ENCODE measurements around the gene HADHB. TPM values are rescaled to one million over a fixed set of nuclear protein-coding genes. Genes with fewer than 3 reads are reported as not detected.

HADHB gene
- total and polyA plus RNA-seq, 10 of the 15 experiments (the other 5 are each of a cell fraction or from before 2014, with no cell fraction given): 53.7 to 145 (median 85.5) TPM

GRCh38 chr2:26203906-26204305, 40.8 kb upstream of the HADHB start:
- Histone ChIP-seq H3K9me3 (replicated peaks; ENCODE audit: control insufficient read depth, insufficient read depth, low read length) (no peaks in the 10 kb centered on the region; the same call in 2 of the 3 replicates), H3K9ac (ENCODE audit: control insufficient read depth, insufficient read depth, low read length) (no peak overlapping the region), H3K4me1 (ENCODE audit: control insufficient read depth, insufficient read depth, low read length) (no peaks in the 10 kb centered on the region), H3K36me3 (ENCODE audit: control insufficient read depth in 2 of 2, insufficient read depth in 2 of 2, low read length in 1 of 2) (peaks cover 4 to 28% of the 10 kb centered on the region in 2 experiments), H3K4me2 (ENCODE audit: control insufficient read depth, insufficient read depth) (no peak overlapping the region), H3K4me3 (no peak overlapping the region), H3K27me3 (replicated peaks in 1 of 2; ENCODE audit: control insufficient read depth in 2 of 2, insufficient read depth in 2 of 2, low read length in 1 of 2) (no peaks in the 10 kb centered on the region), H3K79me2 (ENCODE audit: control insufficient read depth, insufficient read depth, low read length) (no peaks in the 10 kb centered on the region), H2AFZ (ENCODE audit: control insufficient read depth, low read depth, low read length) (no peak overlapping the region), H4K20me1 (ENCODE audit: control insufficient read depth, insufficient read depth) (no peaks in the 10 kb centered on the region), H3K27ac (ENCODE audit: control insufficient read depth, insufficient read depth) (no peak overlapping the region)
- ATAC-seq (no peak), DNase-seq (ENCODE audit: low read depth, low spot score) (no peak), FAIRE-seq (no peak)
- 98% methylated on average over 7 of the region's 7 CpGs for WGBS (ENCODE audit: insufficient coverage, insufficient replicate concordance, low lambda C conversion rate, missing lambda C conversion rate)
- POLR2A ChIA-PET: interaction anchor here (0.6 kb wide), 1 partner anchor 57 kb away, joined by 4 read pairs; no protein-coding TSS in a partner anchor
- BruUV-seq (replicated peaks): no TSS peak
- in situ Hi-C loops (cut with MboI): no loop called here
- RAD21 ChIA-PET (ENCODE audit: unreplicated experiment): no interaction called here
- intact Hi-C loops (cut with micrococcal nuclease; ENCODE audit: unreplicated experiment): no loop called here
- SMC1A ChIA-PET (ENCODE audit: uncharacterized antibody, unreplicated experiment): no interaction called here
- CTCF ChIA-PET: interaction anchor here (0.5 kb wide), 1 partner anchor 292 kb away, joined by 3 read pairs; no protein-coding TSS in a partner anchor
- no peak for TF ChIP-seq ZNF217 (IDR thresholded peaks at IDR 0.05)

DNA sequence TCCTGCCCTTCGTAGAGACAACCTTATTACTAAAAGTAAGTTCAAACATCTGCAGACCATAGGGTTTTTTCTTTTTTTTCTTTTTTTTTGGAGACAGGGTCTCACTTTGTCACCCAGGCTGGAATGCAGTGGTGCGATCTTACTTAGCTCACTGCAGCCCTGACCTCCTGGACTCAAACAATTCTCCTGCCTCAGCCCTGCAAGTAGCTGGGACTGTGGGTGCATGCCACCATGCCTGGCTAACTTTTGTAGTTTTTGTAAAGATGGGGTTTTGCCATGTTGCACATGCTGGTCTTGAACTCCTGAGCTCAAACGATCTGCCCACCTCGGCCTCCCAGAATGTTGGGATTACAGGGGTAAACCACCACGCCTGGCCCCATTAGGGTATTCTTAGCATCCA, 32.7 kb upstream of the HADHB start:
- H3K36me3 ChIP-seq (ENCODE audit: control insufficient read depth in 2 of 2, insufficient read depth in 2 of 2, low read length in 1 of 2): peaks cover 3 to 7% of the 10 kb centered on the region in 2 experiments
- no peak overlapping the region for H3K9ac ChIP-seq (ENCODE audit: control insufficient read depth, insufficient read depth, low read length)
- H3K79me2 ChIP-seq (ENCODE audit: control insufficient read depth, insufficient read depth, low read length): no peaks in the 10 kb centered on the region
- CTCF ChIA-PET: no interaction called here
- TF ChIP-seq RBBP5 (conservative IDR thresholded peaks at IDR 0.05) (no peak), MXI1 (IDR thresholded peaks at IDR 0.05; ENCODE audit: low read depth, low read length) (no peak), ZZZ3 (IDR thresholded peaks at IDR 0.05; ENCODE audit: control insufficient read depth, insufficient read length, low read depth) (no peak)
- FAIRE-seq (no peak), ATAC-seq (no peak), DNase-seq (ENCODE audit: low read depth, low spot score) (no peak)
- intact Hi-C loops (cut with micrococcal nuclease; ENCODE audit: unreplicated experiment): no loop called here
- POLR2A ChIA-PET: no interaction called here
- H3K4me1 ChIP-seq (ENCODE audit: control insufficient read depth, insufficient read depth, low read length): no peaks in the 10 kb centered on the region
- H2AFZ ChIP-seq (ENCODE audit: control insufficient read depth, low read depth, low read length): no peak overlapping the region
- H4K20me1 ChIP-seq (ENCODE audit: control insufficient read depth, insufficient read depth): no peaks in the 10 kb centered on the region
- SMC1A ChIA-PET (ENCODE audit: uncharacterized antibody, unreplicated experiment): no interaction called here
- BruUV-seq (replicated peaks): no TSS peak
- H3K27ac ChIP-seq (ENCODE audit: control insufficient read depth, insufficient read depth): no peak overlapping the region
- in situ Hi-C loops (cut with MboI): no loop called here
- WGBS (ENCODE audit: insufficient coverage, insufficient replicate concordance, low lambda C conversion rate, missing lambda C conversion rate): 98% methylated on average over 5 of the region's 5 CpGs
- RAD21 ChIA-PET (ENCODE audit: unreplicated experiment): interaction anchor here (0.6 kb wide), 1 partner anchor 20 kb away, joined by 4 read pairs; no protein-coding TSS in a partner anchor
- no peak overlapping the region for H3K4me2 ChIP-seq (ENCODE audit: control insufficient read depth, insufficient read depth)
- H3K4me3 ChIP-seq: no peak overlapping the region
- H3K27me3 ChIP-seq (replicated peaks in 1 of 2; ENCODE audit: control insufficient read depth in 2 of 2, insufficient read depth in 2 of 2, low read length in 1 of 2): no peaks in the 10 kb centered on the region
- no peaks in the 10 kb centered on the region for H3K9me3 ChIP-seq (replicated peaks; ENCODE audit: control insufficient read depth, insufficient read depth, low read length)
